DOHH2 (cell line): ENCODE data around the gene PYGM.

ENCODE experiments used
- H3F3A ChIP-seq: fragments of 200-600 bp; sonication (generic), shearing (Covaris generic); 2 replicates; pipeline ENCODE4 v1.6.0; 2016; ENCODE audit warnings: antibody characterized with exemption, mild to moderate bottlenecking; ENCODE audit not compliant: control insufficient read depth, insufficient read depth
- H3K27ac ChIP-seq: fragments of 200-600 bp; sonication (generic); 2 replicates; pipeline ENCODE4 v1.5.1; 2014; ENCODE audit warnings: low read depth, mild to moderate bottlenecking, low read length, moderate library complexity
- H3K27me3 ChIP-seq: fragments of 200-600 bp; sonication (generic); 2 replicates; pipeline ENCODE4 v1.6.1; 2014; ENCODE audit warnings: mild to moderate bottlenecking, low read length, mixed read lengths; ENCODE audit not compliant: control insufficient read depth
- H3K36me3 ChIP-seq: fragments of 200-600 bp; sonication (generic); 2 replicates; pipeline ENCODE4 v1.6.1; 2014; ENCODE audit warnings: mild to moderate bottlenecking, low read length, moderate library complexity, mixed read lengths; ENCODE audit not compliant: control insufficient read depth
- H3K4me1 ChIP-seq: fragments of 200-600 bp; sonication (generic); 2 replicates; pipeline ENCODE4 v1.6.1; 2014; ENCODE audit warnings: mild to moderate bottlenecking, low read length, mixed read lengths; ENCODE audit not compliant: control insufficient read depth
- H3K4me2 ChIP-seq: fragments of 200-600 bp; sonication (generic); 2 replicates; pipeline ENCODE4 v1.6.0; 2014; ENCODE audit warnings: mild to moderate bottlenecking, low read length, moderate library complexity
- H3K4me3 ChIP-seq: fragments of 200-600 bp; sonication (generic); 2 replicates; pipeline ENCODE4 v1.5.1; 2014; ENCODE audit warnings: mild to moderate bottlenecking, low read length, mixed read lengths
- H3K79me2 ChIP-seq: fragments of 200-600 bp; sonication (generic); 2 replicates; pipeline ENCODE4 v1.6.1; 2014; ENCODE audit warnings: mild to moderate bottlenecking, low read length, mixed read lengths; ENCODE audit not compliant: control insufficient read depth
- H3K9me2 ChIP-seq: fragments of 200-600 bp; sonication (generic); replicated peaks from 2 replicates; pipeline ENCODE4 v1.6.1; 2014; ENCODE audit warnings: mild to moderate bottlenecking, low read length, mixed read lengths; ENCODE audit not compliant: control insufficient read depth
- H3K9me3 ChIP-seq: fragments of 200-600 bp; sonication (generic); 2 replicates; pipeline ENCODE4 v1.6.1; 2014; ENCODE audit warnings: antibody characterized with exemption, low read length, mixed read lengths; ENCODE audit not compliant: control insufficient read depth, insufficient read depth
- H4K20me1 ChIP-seq: fragments of 200-600 bp; sonication (generic); 2 replicates; pipeline ENCODE4 v1.6.0; 2014; ENCODE audit warnings: low read depth, mild to moderate bottlenecking, antibody characterized with exemption, low read length, moderate library complexity; ENCODE audit not compliant: control insufficient read depth, insufficient read depth
- EZH2phosphoT487 ChIP-seq: fragments of 200-600 bp; sonication (generic); IDR thresholded peaks from 2 replicates; pipeline ENCODE4 v1.6.1; 2017; ENCODE audit warnings: borderline replicate concordance, mild to moderate bottlenecking, antibody characterized with exemption, low read length, moderate library complexity, mixed read lengths
- TF ChIP-seq, protein P1 (sequence below): fragments of 200-600 bp; sonication (generic); IDR thresholded peaks from one replicate; pipeline ENCODE4 v1.5.1; 2014; ENCODE audit warnings: antibody characterized with exemption, mild to moderate bottlenecking, low read depth, low read length; ENCODE audit not compliant: poor library complexity, severe bottlenecking

Gene PYGM

DNA sequence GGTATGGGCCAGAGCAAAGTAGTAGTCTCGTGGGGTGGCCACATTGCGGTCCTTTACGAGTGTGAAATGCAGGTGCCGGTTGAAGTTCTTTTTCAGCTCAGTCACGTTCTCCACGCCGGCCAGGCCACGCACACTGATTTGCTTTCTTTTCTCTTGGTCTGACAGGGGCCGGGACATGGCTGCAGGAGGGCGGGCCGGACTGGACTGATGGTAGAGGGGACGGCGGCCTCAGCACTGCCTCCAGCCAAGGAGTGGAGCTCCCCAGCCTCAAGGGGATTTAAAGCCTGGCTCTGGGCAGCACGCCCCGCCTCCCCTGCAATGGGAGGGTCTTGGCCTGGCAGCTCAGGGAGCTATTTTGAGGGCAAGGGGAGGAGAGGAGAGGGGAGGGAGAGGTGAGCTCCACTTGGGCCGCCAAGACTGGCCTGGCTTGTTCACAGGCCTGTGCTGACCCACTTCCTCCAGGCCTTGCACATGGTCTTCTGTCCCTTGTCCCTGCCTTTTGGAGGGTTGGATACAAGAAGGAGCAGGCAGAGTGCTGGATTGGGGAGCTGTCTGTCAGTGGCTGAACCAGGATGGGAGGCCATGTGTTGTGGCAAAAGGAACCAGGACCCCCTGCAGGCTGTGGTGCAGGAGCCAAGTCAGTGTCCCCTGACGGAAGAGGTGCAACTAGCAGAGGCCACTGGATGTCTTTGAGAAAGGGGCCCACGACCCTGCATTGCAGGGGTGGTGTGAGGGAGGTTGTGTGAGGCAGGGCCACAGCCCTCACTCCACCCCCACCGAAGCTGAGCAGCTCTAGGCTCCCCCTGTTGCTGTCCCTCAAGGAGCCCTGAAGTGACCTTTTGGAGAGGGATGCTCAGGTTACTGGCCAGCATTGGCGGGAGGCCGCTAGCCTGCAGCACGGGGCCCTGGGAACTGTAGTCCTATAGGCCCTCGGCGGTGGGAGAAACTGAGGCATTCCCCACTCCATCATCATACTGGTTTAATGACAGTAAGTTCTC, at the start of gene PYGM:
Gene PYGM (minus strand): TSS at position 253 of the 998 bp plus-strand sequence. CDS start 76 bp downstream, at position 177.
- peaks cover 44% of the 10 kb centered on the region for H3F3A ChIP-seq
- no peaks in the 10 kb centered on the region for H3K27me3 ChIP-seq
- no peak within 1 kb of the TSS for H3K27ac ChIP-seq
- H4K20me1 ChIP-seq: peaks cover 26% of the 10 kb centered on the region
- peaks cover 53% of the 10 kb centered on the region for H3K4me1 ChIP-seq
- H3K9me3 ChIP-seq: no peaks in the 10 kb centered on the region
- peaks cover 34% of the 10 kb centered on the region for H3K36me3 ChIP-seq
- TF ChIP-seq, protein P1, sequence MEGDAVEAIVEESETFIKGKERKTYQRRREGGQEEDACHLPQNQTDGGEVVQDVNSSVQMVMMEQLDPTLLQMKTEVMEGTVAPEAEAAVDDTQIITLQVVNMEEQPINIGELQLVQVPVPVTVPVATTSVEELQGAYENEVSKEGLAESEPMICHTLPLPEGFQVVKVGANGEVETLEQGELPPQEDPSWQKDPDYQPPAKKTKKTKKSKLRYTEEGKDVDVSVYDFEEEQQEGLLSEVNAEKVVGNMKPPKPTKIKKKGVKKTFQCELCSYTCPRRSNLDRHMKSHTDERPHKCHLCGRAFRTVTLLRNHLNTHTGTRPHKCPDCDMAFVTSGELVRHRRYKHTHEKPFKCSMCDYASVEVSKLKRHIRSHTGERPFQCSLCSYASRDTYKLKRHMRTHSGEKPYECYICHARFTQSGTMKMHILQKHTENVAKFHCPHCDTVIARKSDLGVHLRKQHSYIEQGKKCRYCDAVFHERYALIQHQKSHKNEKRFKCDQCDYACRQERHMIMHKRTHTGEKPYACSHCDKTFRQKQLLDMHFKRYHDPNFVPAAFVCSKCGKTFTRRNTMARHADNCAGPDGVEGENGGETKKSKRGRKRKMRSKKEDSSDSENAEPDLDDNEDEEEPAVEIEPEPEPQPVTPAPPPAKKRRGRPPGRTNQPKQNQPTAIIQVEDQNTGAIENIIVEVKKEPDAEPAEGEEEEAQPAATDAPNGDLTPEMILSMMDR: no peak
- TF ChIP-seq EZH2phosphoT487: no peak
- peaks cover 3% of the 10 kb centered on the region; the same call in 1 of the 2 replicates for H3K79me2 ChIP-seq
- no peaks in the 10 kb centered on the region for H3K9me2 ChIP-seq
- H3K4me3 ChIP-seq: no peak within 1 kb of the TSS
- H3K4me2 ChIP-seq: no peak within 1 kb of the TSS

DNA sequence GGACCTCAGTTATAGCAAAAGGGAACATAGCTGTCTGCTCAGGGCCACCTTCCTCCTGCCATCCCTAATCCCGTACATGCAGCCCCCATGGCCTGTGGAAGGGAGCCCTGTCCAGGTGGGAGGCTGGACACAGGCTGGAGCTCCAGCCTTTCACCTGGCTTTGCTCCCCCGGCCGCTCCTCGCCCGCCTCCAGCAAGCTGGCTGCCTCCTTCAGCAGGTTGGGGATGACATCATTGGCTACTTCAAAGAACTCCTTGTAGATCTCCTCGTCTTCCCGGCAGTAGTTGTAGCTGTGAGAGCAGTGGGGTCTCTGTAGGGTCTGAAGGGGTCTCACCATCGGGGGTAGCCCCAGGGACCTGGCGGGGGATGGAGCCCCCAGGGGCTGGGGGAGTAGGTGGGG, 45.7 kb upstream of the PYGM start:
- Histone ChIP-seq H3K79me2 (peaks cover 43% of the 10 kb centered on the region), H3K27me3 (no peaks in the 10 kb centered on the region), H3K9me2 (no peaks in the 10 kb centered on the region), H3K36me3 (peaks cover 75% of the 10 kb centered on the region), H3K27ac (no peak overlapping the region), H3K9me3 (no peaks in the 10 kb centered on the region), H3K4me3 (no peak overlapping the region), H3K4me1 (peaks cover 46% of the 10 kb centered on the region), H3K4me2 (no peak overlapping the region), H3F3A (peaks cover 14% of the 10 kb centered on the region), H4K20me1 (no peaks in the 10 kb centered on the region)
- TF ChIP-seq EZH2phosphoT487: no peak
- TF ChIP-seq, protein P1: no peak

DNA sequence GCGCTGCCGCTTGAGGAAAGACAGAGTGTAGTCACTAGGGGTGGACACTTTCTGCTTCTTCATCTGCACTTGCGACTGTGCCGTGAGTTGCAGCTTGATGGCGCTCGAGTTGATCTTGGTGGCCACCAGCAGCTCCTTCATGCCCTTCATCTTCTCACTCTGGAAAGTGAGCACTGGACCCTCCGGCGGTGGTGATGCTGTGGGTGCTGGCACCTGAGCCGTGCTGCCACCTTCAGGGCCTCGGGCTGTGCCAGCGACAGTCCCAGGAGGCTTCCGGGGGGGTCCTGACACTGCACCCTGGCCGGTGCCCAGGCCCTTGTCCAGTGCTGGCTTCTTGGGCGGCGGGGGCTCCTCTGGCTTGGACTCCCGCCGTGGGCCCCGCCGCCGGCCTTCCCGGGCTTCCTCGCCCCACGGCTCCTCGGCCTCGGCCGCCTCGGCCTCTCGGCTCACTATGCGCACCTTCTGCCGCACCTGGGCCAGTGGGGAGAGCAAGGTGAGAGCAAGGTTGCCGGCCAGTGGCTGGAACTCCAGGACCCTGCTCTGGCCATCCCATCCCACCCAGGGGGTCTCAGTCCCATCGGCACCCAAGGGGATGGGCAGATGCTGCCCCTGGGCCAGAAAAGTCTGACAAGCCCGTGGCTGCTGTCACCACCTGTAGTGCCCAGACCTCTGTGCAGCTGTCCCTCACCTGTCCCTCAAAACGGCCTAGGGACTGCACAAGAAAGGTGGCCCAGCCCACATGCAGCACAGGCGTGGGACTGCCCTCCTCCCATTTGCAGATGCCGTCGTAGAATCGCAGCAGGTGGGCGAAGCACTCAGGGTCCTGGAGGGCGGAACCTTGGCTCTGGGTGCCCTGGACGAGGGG, 44.8 kb upstream of the PYGM start:
- Histone ChIP-seq H3K9me3 (no peaks in the 10 kb centered on the region), H3K27me3 (no peaks in the 10 kb centered on the region), H3K4me3 (no peak overlapping the region; the same call in 1 of the 2 replicates), H3K4me2 (peak overlapping the region; percentile 70; the same call in 1 of the 2 replicates), H3K79me2 (peaks cover 38% of the 10 kb centered on the region), H4K20me1 (no peaks in the 10 kb centered on the region), H3F3A (peaks cover 18% of the 10 kb centered on the region), H3K4me1 (peaks cover 53% of the 10 kb centered on the region), H3K27ac (no peak overlapping the region), H3K36me3 (peaks cover 83% of the 10 kb centered on the region), H3K9me2 (no peaks in the 10 kb centered on the region)
- TF ChIP-seq, protein P1: no peak
- TF ChIP-seq EZH2phosphoT487: no peak
